ENCODE measurements around the gene ARHGEF11.
"Not testable (repeated sequence)": the region's sequence is repeated elsewhere in the genome, so short reads cannot be mapped to it uniquely, and the experiment has no call there.

Gene ARHGEF11

GRCh38 chr1:156928043-156928602, 117.4 kb downstream of the ARHGEF11 start:
- DNase-seq = no peak

- DNase-seq = peak; percentile 64
These were observed 118.1 kb downstream of the ARHGEF11 start for GRCh38 chr1:156927215-156928042.

- not testable (repeated sequence) for DNase-seq
These were observed 118.8 kb downstream of the ARHGEF11 start for GRCh38 chr1:156926695-156927094.

DNA sequence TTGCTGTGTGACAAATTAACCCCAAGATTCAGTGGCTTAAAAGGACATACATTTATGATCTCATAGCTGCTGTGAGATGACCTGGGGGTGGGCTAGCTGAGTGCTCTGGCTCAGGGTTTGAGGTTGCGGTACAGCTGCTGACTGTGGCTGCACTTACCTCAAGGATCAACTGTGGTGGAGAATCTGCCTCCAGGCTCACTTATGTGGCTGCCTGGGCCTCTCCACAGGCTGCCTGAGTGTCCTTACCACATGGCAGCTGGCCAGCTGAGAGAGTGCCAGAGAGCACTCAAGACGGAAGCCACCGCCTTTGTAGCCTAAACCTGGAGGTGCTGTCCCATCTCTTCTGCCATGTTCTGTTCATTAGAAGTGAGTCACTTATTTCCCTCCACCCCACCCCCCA, 119.4 kb downstream of the ARHGEF11 start:
- DNase-seq = no peak

DNA sequence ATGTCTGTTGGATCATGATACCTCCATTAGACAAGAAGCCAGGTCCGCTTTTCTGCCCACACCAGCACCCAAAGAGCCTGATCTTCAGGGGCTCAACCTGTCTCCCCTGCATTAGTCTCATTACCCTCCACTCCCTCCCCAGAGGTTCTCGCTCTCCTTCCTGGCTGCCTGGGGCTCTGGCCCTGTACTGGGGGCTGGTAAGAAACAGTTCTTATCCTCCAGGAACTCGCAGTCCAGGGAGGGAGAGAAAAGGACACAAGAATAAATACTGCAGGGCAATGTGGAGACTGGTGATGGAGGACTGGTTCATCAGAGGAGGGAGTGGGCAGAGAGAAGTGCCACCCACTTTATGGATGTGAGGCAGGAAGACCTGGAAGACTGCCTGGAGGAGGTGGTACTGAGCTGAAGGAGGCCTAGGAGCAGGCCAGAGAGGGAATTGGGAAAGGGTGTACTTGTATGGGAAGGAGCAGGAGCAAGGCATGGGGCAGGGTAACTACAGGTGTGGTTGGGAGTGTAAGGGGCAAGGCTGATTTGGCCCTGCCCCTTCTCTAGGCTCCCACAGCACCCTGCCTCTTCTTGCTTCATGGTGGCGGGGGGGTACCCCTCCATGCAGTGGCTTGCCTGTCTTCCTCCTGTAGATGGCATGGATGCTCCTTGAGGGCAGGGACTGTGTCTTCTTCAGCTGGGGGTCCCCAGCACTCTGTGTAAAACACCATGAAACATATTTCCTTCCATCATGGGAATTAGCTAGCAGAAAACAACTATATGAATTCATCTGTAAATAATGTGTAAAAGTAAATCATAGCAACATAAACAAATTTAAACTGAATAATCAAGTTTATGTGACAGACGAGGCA, 120.2 kb downstream of the ARHGEF11 start:
- no peak for DNase-seq

DNA sequence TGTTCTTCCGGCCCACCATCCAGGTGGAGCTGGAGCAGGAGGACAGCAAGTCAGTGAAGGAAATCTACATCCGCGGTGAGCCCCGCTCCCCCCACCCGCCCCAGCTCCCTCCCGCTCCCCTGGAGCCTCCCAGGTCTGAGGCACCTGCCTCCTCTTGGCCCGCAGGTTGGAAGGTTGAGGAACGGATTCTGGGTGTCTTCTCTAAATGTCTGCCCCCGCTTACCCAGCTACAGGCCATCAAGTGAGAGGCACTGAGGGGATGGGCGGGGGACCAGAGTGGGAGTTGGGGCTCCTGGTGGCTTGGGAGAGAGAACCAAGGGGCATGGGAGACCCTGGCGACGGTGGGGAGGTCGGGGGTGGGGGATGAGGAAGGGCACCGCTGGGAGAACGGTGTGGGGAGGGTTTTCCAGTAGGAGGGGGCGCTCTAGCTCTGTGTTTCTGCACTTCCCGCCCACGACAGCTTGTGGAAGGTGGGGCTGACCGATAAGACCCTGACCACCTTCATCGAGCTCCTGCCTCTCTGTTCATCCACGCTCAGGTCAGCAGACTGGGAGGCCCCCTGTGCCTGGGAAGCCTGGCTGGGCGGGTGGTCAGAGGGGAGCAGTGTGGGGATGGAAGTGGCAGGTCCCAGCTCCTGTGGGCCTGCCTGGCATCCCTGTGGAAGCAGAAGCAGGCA, 120.9 kb downstream of the ARHGEF11 start:
- DNase-seq = no peak

DNA sequence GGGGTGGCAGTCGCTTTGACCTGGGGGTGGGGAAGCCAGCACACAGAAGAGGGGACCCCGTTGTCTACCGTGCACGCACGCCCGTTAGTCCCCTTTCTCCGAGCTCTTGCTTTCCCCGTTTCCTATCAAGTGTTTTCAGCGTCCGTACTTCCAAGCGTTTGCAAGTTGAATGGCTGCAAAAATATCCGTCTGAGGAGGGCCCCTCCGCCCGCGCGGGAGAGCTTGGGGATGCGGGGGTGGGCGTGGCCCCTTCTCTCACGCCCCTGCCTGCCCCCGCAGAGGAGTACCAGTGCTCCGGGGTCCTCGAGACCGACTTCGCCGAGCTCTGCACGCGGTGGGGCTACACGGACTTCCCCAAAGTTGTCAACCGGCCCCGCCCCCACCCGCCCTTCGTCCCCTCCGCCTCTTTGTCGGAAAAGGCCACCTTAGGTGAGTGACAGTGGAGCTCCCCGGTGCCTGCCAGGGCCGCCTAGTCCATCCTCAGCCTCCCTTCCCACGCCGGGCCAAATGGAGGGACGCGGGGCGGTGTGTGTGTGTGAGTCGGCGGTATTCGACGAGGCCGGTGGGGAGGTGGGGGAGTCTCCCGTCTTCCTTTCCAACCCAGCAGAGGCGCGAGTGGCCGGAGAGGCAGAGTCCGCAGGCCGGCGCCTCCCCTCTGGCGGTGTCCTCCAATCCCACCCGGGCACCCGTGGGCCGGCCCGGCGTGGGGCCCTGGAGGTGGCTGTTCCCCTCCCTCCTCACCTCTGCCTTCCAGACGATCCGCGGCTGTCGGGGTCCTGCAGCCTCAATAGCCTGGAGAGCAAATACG, 121.7 kb downstream of the ARHGEF11 start:
- DNase-seq = peak; percentile 5

DNA sequence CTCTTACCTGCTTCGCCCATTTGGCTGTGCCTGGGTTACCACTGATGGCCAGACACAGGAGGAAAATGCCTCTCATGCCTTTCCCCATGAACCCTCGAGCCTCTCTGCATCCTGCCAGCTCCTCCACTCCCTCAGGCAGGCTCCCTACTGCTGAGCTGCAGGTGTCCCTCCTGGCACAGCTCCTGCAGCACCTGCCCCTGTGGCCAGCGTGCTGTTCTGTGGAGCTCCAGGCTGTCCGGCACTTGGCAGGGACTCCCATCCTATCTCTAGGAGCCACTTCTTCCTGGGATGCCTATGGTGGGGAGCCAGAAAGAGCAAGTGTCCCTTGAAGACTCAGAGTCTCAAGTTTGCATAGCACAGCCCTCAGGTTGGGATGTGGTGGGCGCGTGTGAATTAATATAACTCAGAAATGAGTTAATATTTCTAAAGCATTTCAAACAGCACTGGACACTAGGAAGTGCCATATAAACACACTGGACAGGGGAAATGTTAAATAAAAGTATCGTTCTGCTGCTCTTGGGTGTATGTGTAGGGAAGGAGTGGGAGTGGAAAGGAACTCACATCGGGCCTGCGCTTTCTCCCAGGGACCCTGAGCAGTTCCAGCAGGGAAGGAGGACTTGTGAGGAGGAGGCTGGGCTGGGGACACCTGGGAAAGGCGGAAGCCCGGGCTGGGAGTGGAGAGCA, 122.4 kb downstream of the ARHGEF11 start:
- DNase-seq = peak; percentile 67

GRCh38 chr1:156921053-156921529, 124.5 kb downstream of the ARHGEF11 start:
- no peak for DNase-seq

DNA sequence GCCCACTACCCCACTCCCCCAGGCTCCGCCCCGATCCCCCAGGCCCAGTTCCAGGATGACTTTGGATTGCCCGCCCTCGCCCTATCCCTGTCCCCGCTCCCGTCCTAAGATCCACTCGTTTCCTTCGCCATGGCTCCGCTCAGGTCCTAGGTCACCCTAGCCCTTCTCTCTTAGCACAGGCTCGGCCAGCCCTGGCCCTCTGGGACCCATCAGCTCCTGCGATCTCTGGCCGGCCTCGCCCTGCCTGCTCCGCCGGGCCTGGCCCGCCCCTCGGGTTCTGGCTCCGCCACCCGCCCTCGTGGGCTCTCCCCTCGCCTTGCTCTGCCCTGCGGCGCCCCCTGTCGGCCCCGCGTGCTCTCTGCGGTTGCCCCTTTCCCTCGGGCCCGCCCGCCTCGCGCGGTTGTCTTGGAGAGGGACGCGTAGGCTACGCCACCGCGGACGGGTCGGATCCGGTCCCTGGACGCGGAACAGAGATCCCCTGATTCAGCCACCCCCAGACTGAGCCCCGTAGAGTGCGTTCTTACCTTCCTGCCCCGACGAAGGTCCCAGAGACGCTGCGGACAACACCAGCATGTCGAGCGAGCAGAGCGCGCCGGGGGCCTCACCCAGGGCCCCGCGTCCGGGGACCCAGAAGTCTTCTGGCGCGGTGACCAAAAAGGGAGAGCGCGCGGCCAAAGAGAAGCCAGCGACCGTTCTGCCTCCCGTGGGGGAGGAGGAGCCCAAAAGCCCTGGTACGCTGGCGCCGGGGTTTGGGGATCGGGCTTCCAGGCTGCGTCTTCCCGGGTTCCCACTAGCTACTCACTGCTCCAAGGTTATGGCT, 125.1 kb downstream of the ARHGEF11 start, which contains the start of gene LRRC71:
Gene LRRC71 (plus strand): TSS at position 400 of the 820 bp plus-strand sequence. CDS start 172 bp downstream, at position 572.
- DNase-seq = peak; percentile 76

GRCh38 chr1:156914440-156914856, 131.1 kb downstream of the ARHGEF11 start:
- no peak for DNase-seq

GRCh38 chr1:156913809-156914387, 131.6 kb downstream of the ARHGEF11 start:
- DNase-seq = no peak

- DNase-seq = peak; percentile 2
These were observed 132.4 kb downstream of the ARHGEF11 start for GRCh38 chr1:156912861-156913808.

DNA sequence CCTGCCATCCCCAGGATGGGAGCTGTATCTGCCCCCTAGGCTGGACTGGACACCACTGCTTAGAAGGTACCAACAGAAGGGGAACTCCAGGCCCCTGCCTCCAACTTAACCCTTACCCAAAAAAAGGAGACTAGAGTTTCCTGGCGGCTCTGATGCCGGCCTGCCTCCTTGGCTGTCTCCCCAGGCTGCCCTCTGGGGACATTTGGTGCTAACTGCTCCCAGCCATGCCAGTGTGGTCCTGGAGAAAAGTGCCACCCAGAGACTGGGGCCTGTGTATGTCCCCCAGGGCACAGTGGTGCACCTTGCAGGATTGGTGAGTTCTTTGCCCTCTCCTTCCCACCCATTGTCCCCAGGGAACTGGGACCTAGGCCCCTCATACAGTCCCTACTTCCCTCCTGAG, 133.2 kb downstream of the ARHGEF11 start:
- no peak for DNase-seq

DNA sequence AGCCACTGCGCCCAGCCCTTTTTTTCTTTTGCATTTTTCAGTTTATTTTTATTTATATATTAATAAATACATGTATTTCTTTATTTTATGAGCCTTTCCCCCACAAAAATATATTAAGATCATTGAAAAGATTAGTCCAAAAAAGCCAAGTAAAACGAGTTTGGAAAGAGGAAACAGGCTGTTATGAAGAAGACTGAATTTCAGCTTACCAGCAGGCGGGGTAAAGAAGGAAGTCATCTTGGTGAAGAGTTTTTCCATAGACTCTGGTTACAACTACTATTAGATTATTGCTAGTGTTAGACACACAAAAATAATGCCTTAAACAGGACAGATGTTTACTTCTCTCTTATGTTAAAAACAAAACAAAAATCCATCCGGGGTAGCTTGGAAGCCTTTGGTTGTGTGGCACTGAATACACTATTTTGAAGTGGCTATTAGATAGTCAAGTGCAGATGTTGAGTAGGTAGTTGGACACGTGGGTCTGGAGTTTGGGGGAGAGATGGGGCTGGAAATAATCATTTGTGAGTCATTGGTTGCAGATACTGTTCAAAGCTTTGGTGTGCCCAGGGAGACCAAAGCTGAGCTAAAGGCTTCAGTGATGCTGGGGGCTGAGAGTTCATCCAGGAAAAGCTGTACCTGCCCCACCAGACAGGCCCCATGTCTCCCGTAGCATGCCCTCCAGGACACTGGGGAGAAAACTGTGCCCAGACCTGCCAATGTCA, 133.8 kb downstream of the ARHGEF11 start:
- no peak for DNase-seq

- peak; percentile 13 for DNase-seq
These were observed 135.2 kb downstream of the ARHGEF11 start for GRCh38 chr1:156910309-156910782.

DNA sequence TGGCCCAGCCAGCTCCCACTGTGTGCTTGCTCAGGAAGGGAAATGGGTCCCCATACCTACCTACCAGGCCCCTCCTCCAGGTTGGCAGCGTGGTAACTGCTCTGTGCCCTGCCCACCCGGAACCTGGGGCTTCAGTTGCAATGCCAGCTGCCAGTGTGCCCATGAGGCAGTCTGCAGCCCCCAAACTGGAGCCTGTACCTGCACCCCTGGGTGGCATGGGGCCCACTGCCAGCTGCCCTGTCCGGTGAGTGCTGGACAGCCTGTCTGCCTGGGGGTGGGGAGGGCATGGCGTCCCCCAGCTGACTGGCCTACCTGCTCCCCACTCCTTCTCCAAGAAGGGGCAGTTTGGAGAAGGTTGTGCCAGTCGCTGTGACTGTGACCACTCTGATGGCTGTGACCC, 135.9 kb downstream of the ARHGEF11 start:
- DNase-seq = no peak

GRCh38 chr1:156908955-156909354, 136.6 kb downstream of the ARHGEF11 start:
- no peak for DNase-seq

Measured in NCI-H774 (cell line).